Progenitor cell of endocrine pancreas (in vitro differentiated cells): ENCODE measurements around the gene NEUROD4. TPM values are rescaled to one million over a fixed set of nuclear protein-coding genes. Genes with fewer than 3 reads are reported as not detected.
A peak's percentile ranks its signal among the peaks of the same experiment; 100 is the strongest.

Source experiments
- DNase-seq: peaks from one replicate; pipeline ENCODE4 v3.0.0; 2021; ENCODE audit warnings: low spot score; ENCODE audit not compliant: unreplicated experiment
- H3K27ac Mint-ChIP-seq: 2 replicates; pipeline ENCODE4 v1.8.0; 2021; ENCODE audit warnings: mild to moderate bottlenecking, moderate library complexity, mixed read lengths
- H3K27me3 Mint-ChIP-seq: 2 replicates; pipeline ENCODE4 v1.8.0; 2021; ENCODE audit warnings: mixed read lengths
- H3K36me3 Mint-ChIP-seq: 2 replicates; pipeline ENCODE4 v1.8.0; 2022; ENCODE audit warnings: mixed read lengths; ENCODE audit not compliant: insufficient read depth
- H3K4me1 Mint-ChIP-seq: 2 replicates; pipeline ENCODE4 v1.8.0; 2021; ENCODE audit warnings: low read depth, mixed read lengths
- H3K4me3 Mint-ChIP-seq: 2 replicates; pipeline ENCODE4 v1.8.0; 2021; ENCODE audit warnings: low read depth, mild to moderate bottlenecking, moderate library complexity, mixed read lengths
- H3K9me3 Mint-ChIP-seq: 2 replicates; pipeline ENCODE4 v1.8.0; 2021; ENCODE audit warnings: low read depth, mixed read lengths
- CTCF ChIP-seq: fragments of 200-600 bp; sonication (generic); IDR thresholded peaks from one replicate; pipeline ENCODE4 v1.5.0; 2021; ENCODE audit warnings: antibody characterized with exemption, mild to moderate bottlenecking; ENCODE audit not compliant: unreplicated experiment
- total RNA-seq: library from RNA; stranded (reverse); gene quantifications from 2 replicates; pipeline ENCODE4 v1.2.1, GENCODE V29; 2021

NEUROD4 gene
- total RNA-seq, 1 donor from 2014 or later, result not detected

GRCh38 chr12:55068416-55069010, 48.7 kb downstream of the NEUROD4 start:
- peak; percentile 76 for TF ChIP-seq CTCF
- no peak overlapping the region for H3K4me3 Mint-ChIP-seq
- peak; percentile 16 for DNase-seq
- H3K36me3 Mint-ChIP-seq, result no peaks in the 10 kb centered on the region
- no peak overlapping the region for H3K27ac Mint-ChIP-seq
- H3K9me3 Mint-ChIP-seq, result no peaks in the 10 kb centered on the region
- peaks cover 9% of the 10 kb centered on the region for H3K27me3 Mint-ChIP-seq
- H3K4me1 Mint-ChIP-seq, result no peaks in the 10 kb centered on the region

- H3K4me3 Mint-ChIP-seq, result no peak overlapping the region
- no peaks in the 10 kb centered on the region for H3K4me1 Mint-ChIP-seq
- peak; percentile 27 for TF ChIP-seq CTCF
- no peaks in the 10 kb centered on the region for H3K9me3 Mint-ChIP-seq
- peaks cover 4% of the 10 kb centered on the region for H3K27me3 Mint-ChIP-seq
- DNase-seq, result no peak
- no peak overlapping the region for H3K27ac Mint-ChIP-seq
- no peaks in the 10 kb centered on the region for H3K36me3 Mint-ChIP-seq
Observed at GRCh38 chr12:55072083-55072482, 52.3 kb downstream of the NEUROD4 start.

- Mint-ChIP-seq H3K36me3 (no peaks in the 10 kb centered on the region), H3K27ac (no peak overlapping the region), H3K9me3 (no peaks in the 10 kb centered on the region), H3K27me3 (peaks cover 4% of the 10 kb centered on the region), H3K4me3 (no peak overlapping the region), H3K4me1 (no peaks in the 10 kb centered on the region)
- peak; percentile 58 for DNase-seq
- peak; percentile 95 for TF ChIP-seq CTCF
Observed at GRCh38 chr12:55073043-55074022, 53.6 kb downstream of the NEUROD4 start.

- peaks cover 4% of the 10 kb centered on the region for H3K27me3 Mint-ChIP-seq
- H3K4me1 Mint-ChIP-seq, result no peaks in the 10 kb centered on the region
- DNase-seq, result no peak
- H3K27ac Mint-ChIP-seq, result no peak overlapping the region
- H3K4me3 Mint-ChIP-seq, result no peak overlapping the region
- no peaks in the 10 kb centered on the region for H3K36me3 Mint-ChIP-seq
- TF ChIP-seq CTCF, result no peak
- H3K9me3 Mint-ChIP-seq, result peaks cover 5% of the 10 kb centered on the region
Observed at GRCh38 chr12:55074806-55075205, 55.0 kb downstream of the NEUROD4 start.

Other genes starting within 250 kb of the NEUROD4 start
- gene MUCL1, start 165.5 kb upstream of the NEUROD4 start, total RNA-seq, result not detected in 2 replicates
- gene TESPA1, start 35.2 kb upstream of the NEUROD4 start, total RNA-seq, result not detected in 2 replicates
- gene OR9K2, start 106.4 kb downstream of the NEUROD4 start, total RNA-seq, result not detected in 2 replicates
- gene OR10A7, start 201.1 kb downstream of the NEUROD4 start, total RNA-seq, result not detected in 2 replicates
- gene OR6C74, start 224.6 kb downstream of the NEUROD4 start, total RNA-seq, result not detected in 2 replicates